Hepatocyte (in vitro differentiated cells): Measurements from ENCODE around the gene MED6. TPM values are rescaled to one million over a fixed set of nuclear protein-coding genes. Genes with fewer than 3 reads are reported as not detected.

ENCODE experiments used
- DNase-seq: peaks from one replicate; pipeline ENCODE4 v3.0.0-alpha.2; 2016; ENCODE audit warnings: low spot score
- H2AFZ ChIP-seq: fragments of 200-600 bp; sonication (generic); 2 replicates; pipeline ENCODE4 v1.6.0; 2016; ENCODE audit warnings: antibody characterized with exemption, mild to moderate bottlenecking
- H3K27ac ChIP-seq: fragments of 200-600 bp; sonication (generic); 2 replicates; pipeline ENCODE4 v1.5.1; 2016; ENCODE audit warnings: mild to moderate bottlenecking
- H3K27me3 ChIP-seq: fragments of 200-600 bp; sonication (generic); 2 replicates; pipeline ENCODE4 v1.6.1; 2016
- H3K36me3 ChIP-seq: fragments of 200-600 bp; sonication (generic); replicated peaks from 2 replicates; pipeline ENCODE4 v1.5.1; 2016; ENCODE audit warnings: low read depth; ENCODE audit not compliant: insufficient read depth
- H3K4me1 ChIP-seq: fragments of 200-600 bp; sonication (generic); 2 replicates; pipeline ENCODE4 v1.5.1; 2016; ENCODE audit warnings: mild to moderate bottlenecking, moderate library complexity; ENCODE audit not compliant: insufficient read depth
- H3K4me2 ChIP-seq: fragments of 200-600 bp; sonication (generic); 2 replicates; pipeline ENCODE4 v1.6.0; 2016
- H3K4me3 ChIP-seq: fragments of 200-600 bp; sonication (generic); 2 replicates; pipeline ENCODE4 v1.5.1; 2016; ENCODE audit warnings: mild to moderate bottlenecking
- H3K79me2 ChIP-seq: fragments of 200-600 bp; sonication (generic); 2 replicates; pipeline ENCODE4 v1.6.0; 2017; ENCODE audit warnings: mild to moderate bottlenecking
- H3K9me2 ChIP-seq: fragments of 200-600 bp; sonication (generic); replicated peaks from 2 replicates; pipeline ENCODE4 v1.6.0; 2017; ENCODE audit warnings: mild to moderate bottlenecking; ENCODE audit not compliant: insufficient read depth
- H3K9me3 ChIP-seq: fragments of 200-600 bp; sonication (generic); 2 replicates; pipeline ENCODE4 v1.5.1; 2016; ENCODE audit warnings: low read depth, mild to moderate bottlenecking
- H4K20me1 ChIP-seq: fragments of 200-600 bp; sonication (generic); 2 replicates; pipeline ENCODE4 v1.6.0; 2016; ENCODE audit warnings: mild to moderate bottlenecking; ENCODE audit not compliant: insufficient read depth, poor library complexity, severe bottlenecking
- EZH2 ChIP-seq: fragments of 200-600 bp; sonication (generic); IDR thresholded peaks from 2 replicates; pipeline ENCODE4 v1.6.1; 2016; ENCODE audit warnings: antibody characterized with exemption, mild to moderate bottlenecking, borderline replicate concordance
- EZH2phosphoT487 ChIP-seq: fragments of 200-600 bp; sonication (generic); IDR thresholded peaks from one replicate; pipeline ENCODE4 v1.6.1; 2018; ENCODE audit warnings: antibody characterized with exemption, mild to moderate bottlenecking, low read depth, moderate library complexity; ENCODE audit not compliant: unreplicated experiment, severe bottlenecking
- WGBS: methylation state at CpG from one replicate; pipeline ENCODE4 v1.1.6; 2016; ENCODE audit warnings: low lambda C conversion rate; ENCODE audit errors: missing lambda C conversion rate; 5-methylcytosine and 5-hydroxymethylcytosine counted together
- polyA plus RNA-seq: library from polyadenylated mRNA; unstranded; fragments of >200 nt; fragmentation: Nextera tagmentation; extraction: Ambion mirVana; gene quantifications from 2 replicates; pipeline ENCODE4 v1.2.1, GENCODE V29; 2016
- total RNA-seq: library from RNA; depleted of rRNA; stranded (reverse); fragments of >200 nt; gene quantifications from 2 replicates; pipeline ENCODE4 v1.2.3, GENCODE V29; 2014
- TF ChIP-seq, protein P1 (sequence below): fragments of 200-600 bp; sonication (generic); IDR thresholded peaks from 2 replicates; pipeline ENCODE4 v1.5.1; 2016; ENCODE audit warnings: antibody characterized with exemption, mild to moderate bottlenecking; ENCODE audit not compliant: poor library complexity

Gene MED6
- total and polyA plus RNA-seq, 2 experiments from 2014 or later = 41.1 to 44.3 TPM

- Histone ChIP-seq H3K27ac (no peak overlapping the region), H3K9me2 (no peaks in the 10 kb centered on the region), H2AFZ (no peak overlapping the region), H4K20me1 (no peaks in the 10 kb centered on the region), H3K4me2 (no peak overlapping the region), H3K79me2 (no peaks in the 10 kb centered on the region), H3K4me3 (no peak overlapping the region), H3K9me3 (no peaks in the 10 kb centered on the region), H3K4me1 (no peaks in the 10 kb centered on the region), H3K36me3 (no peaks in the 10 kb centered on the region), H3K27me3 (no peaks in the 10 kb centered on the region)
- WGBS = 97% methylated on average over 3 of the region's 3 CpGs
- TF ChIP-seq, protein P1, sequence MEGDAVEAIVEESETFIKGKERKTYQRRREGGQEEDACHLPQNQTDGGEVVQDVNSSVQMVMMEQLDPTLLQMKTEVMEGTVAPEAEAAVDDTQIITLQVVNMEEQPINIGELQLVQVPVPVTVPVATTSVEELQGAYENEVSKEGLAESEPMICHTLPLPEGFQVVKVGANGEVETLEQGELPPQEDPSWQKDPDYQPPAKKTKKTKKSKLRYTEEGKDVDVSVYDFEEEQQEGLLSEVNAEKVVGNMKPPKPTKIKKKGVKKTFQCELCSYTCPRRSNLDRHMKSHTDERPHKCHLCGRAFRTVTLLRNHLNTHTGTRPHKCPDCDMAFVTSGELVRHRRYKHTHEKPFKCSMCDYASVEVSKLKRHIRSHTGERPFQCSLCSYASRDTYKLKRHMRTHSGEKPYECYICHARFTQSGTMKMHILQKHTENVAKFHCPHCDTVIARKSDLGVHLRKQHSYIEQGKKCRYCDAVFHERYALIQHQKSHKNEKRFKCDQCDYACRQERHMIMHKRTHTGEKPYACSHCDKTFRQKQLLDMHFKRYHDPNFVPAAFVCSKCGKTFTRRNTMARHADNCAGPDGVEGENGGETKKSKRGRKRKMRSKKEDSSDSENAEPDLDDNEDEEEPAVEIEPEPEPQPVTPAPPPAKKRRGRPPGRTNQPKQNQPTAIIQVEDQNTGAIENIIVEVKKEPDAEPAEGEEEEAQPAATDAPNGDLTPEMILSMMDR = no peak
- TF ChIP-seq EZH2 (no peak), EZH2phosphoT487 (no peak)
- no peak for DNase-seq
These were observed 16.2 kb upstream of the MED6 start for GRCh38 chr14:70616646-70617045.

DNA sequence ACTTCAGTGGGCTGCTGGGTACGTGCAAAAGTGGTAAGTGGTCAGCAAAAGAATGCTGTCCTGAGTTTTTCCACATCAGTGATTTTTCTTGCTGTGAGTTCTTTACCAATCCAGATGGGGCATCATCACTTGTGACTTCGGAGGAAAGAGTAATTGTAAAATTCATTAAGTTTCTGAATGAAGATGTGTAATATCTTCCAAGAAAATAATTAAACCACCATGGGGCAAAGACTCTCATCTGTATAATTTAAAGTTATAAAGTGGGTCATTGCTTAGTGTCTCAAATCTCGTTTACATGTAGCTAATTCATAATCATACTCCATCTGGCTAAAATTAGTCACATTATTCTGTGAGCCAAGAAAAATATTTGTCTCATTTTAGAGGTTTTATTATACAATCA is 10.8 kb upstream of the MED6 start:
- Histone ChIP-seq H3K27ac (no peak overlapping the region), H3K4me3 (no peak overlapping the region), H3K9me2 (no peaks in the 10 kb centered on the region), H4K20me1 (no peaks in the 10 kb centered on the region), H3K36me3 (no peaks in the 10 kb centered on the region), H3K4me2 (no peak overlapping the region), H3K9me3 (no peaks in the 10 kb centered on the region), H3K27me3 (peaks cover 7% of the 10 kb centered on the region), H3K79me2 (no peaks in the 10 kb centered on the region), H3K4me1 (no peaks in the 10 kb centered on the region), H2AFZ (no peak overlapping the region)
- 71% methylated on average over 3 of the region's 3 CpGs for WGBS
- DNase-seq = no peak
- no peak for TF ChIP-seq EZH2

GRCh38 chr14:70602254-70602653 is 1.8 kb upstream of the MED6 start:
- no peak overlapping the region for H3K4me2 ChIP-seq
- H3K9me3 ChIP-seq = no peaks in the 10 kb centered on the region
- no peaks in the 10 kb centered on the region for H3K9me2 ChIP-seq
- H3K27me3 ChIP-seq = no peaks in the 10 kb centered on the region
- no peak overlapping the region for H2AFZ ChIP-seq
- H3K79me2 ChIP-seq = peaks cover 31% of the 10 kb centered on the region
- no peak overlapping the region for H3K4me3 ChIP-seq
- no peak for TF ChIP-seq EZH2
- TF ChIP-seq, protein P1 = no peak
- no peak for TF ChIP-seq EZH2phosphoT487
- no peak for DNase-seq
- no peak overlapping the region for H3K27ac ChIP-seq
- peaks cover 15% of the 10 kb centered on the region for H4K20me1 ChIP-seq
- H3K36me3 ChIP-seq = no peaks in the 10 kb centered on the region
- 86% methylated on average over 2 of the region's 2 CpGs for WGBS
- peaks cover 6% of the 10 kb centered on the region for H3K4me1 ChIP-seq

DNA sequence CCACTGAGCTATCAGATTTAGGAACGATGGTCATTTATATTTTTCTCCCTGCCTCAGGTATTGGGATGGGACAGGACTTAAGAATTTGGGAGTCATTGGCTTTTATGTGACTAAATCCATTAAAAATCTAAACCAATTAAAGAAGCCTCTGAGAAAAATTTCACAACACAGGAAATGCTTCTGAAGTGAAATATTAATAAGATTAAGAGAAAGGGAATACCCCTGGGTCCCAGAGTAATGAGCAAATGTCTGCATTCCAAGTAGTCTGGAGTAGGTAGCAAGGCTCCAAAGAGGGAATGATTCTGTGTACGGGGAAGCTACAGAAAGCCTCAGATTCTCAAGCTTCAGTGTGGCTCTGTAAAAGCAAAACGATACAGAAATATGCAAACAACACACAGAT is 707 bp upstream of the MED6 start:
- peaks cover 26% of the 10 kb centered on the region for H4K20me1 ChIP-seq
- H3K4me2 ChIP-seq = peak overlapping the region; percentile 83
- peak overlapping the region; percentile 59 for H3K27ac ChIP-seq
- no peak for DNase-seq
- H3K4me3 ChIP-seq = peak overlapping the region; percentile 34
- H3K79me2 ChIP-seq = peaks cover 42% of the 10 kb centered on the region
- WGBS = 56% methylated on average over 3 of the region's 3 CpGs
- H3K9me3 ChIP-seq = no peaks in the 10 kb centered on the region
- H2AFZ ChIP-seq = peak overlapping the region; percentile 94
- H3K9me2 ChIP-seq = no peaks in the 10 kb centered on the region
- no peaks in the 10 kb centered on the region for H3K27me3 ChIP-seq
- H3K36me3 ChIP-seq = no peaks in the 10 kb centered on the region
- TF ChIP-seq EZH2phosphoT487 (no peak), EZH2 (no peak)
- H3K4me1 ChIP-seq = peaks cover 6% of the 10 kb centered on the region
